Hippocampal formation (tissue), 2 donors: Measurements from ENCODE around the gene ACTR10.

Experiments used
- DNase-seq, 2 donors: peaks; one replicate each; lab custom pipeline; 2025; lab: John Stamatoyannopoulos, UW

The ACTR10 gene

GRCh38 chr14:58199726-58200479 lies at the start of gene ACTR10:
TSS of gene ACTR10 (plus strand) at chr14:58200149. CDS start at chr14:58200218, 69 bp downstream.
- peak; percentile 70 to 82 for DNase-seq

DNA sequence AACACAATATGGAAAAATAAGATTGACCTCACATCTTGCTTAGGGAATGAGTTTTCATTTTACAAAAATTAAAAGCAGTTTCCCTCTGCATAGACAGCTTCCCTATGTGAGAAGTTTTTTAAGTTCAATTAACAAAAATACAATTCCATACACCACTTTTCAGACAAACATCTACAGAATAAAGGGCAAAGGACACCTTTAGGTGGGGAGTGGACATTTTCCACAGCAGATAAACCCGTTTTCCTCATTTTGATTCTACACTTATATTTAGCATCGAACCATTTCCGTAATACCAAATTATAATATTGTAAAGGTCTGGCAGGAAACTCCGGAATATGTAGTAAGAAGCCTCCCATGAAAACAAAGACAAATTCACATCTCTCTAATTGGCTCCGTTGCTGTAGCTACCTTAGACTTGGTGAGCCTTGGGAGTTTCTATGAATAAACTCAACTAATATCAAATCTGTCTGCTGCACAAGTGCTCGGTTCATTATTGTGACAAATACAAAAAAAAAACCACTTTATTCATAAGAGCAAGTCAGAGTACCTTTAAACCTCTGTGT lies 49.6 kb upstream of the ACTR10 start:
- no peak for DNase-seq

GRCh38 chr14:58151133-58152013 lies 48.6 kb upstream of the ACTR10 start:
- peak; percentile 39 to 54 for DNase-seq

DNA sequence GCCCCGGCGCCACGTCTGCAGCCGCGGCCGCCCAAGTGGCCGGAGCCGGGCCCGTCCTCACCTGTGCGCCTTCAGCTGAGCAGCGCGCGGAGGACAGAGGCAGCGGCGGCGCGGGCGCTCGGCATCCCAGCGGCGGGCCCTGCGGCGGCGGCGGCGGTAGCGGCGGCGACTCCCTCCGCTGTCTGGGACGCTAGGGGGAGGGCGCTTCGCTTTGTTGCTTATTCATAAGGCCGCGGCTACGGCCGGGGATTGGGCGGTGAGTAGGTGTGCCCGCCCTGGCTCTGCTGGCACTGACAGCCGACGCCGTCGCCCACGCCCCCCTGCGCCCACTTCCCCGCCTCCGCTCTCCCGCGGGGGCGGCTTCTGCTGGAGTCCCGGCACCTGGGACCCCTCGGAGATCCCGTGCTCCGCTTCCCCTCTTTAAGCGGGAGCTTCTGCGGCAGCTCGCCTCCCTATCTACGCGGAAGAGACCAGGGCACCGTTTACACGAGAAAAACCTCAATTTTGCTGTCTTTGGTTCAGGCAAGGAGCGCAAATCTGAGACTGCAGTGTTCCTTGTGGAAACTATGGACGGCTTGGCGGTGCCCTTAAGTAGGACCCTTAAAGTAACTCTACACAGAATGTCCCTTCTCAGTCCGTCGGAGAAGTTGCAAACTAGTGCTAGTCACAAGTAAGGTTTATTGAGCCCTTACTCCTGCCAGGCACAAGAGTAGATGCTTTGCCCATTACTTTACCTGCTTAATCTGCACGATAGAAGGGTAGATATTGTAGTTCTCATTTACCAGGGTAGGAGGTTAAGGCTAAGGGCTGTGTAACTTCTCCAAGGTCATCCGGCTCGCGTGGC lies 47.7 kb upstream of the ACTR10 start, which contains the start of gene ARMH4:
ARMH4 (minus strand) TSS at position 200 of the 844 bp plus-strand sequence. CDS start 12,855 bp downstream, outside the sequence.
- DNase-seq: peak; percentile 65 to 80

- DNase-seq: no peak
These were observed 39.4 kb upstream of the ACTR10 start for GRCh38 chr14:58160561-58160960.

- DNase-seq: peak; percentile 67 to 69
These were observed 33.7 kb upstream of the ACTR10 start for GRCh38 chr14:58166005-58166983.

GRCh38 chr14:58167057-58167456 lies 32.9 kb upstream of the ACTR10 start:
- no peak for DNase-seq

GRCh38 chr14:58167891-58168290 lies 32.1 kb upstream of the ACTR10 start:
- no peak for DNase-seq

DNA sequence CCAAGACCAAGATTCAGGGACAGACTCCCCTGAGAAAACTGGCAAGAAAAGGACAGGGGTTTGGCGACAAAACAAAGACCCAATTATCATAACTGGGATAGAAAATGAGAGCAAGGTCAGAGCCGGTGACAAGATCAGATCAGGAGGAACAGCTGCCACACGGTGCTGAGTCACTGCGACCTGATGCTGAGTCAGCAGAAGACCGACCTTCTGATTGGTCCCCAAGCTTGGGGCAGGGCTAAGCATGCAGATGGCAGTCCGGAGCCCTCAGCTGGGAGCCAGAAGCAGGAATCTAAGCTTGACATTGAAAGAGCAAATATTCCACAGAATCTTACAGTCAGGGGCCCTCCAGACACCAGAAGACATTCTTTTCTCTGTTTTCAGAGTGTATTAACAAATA lies 28.9 kb upstream of the ACTR10 start:
- DNase-seq: peak in 1 of 2 donors; percentile 14

DNA sequence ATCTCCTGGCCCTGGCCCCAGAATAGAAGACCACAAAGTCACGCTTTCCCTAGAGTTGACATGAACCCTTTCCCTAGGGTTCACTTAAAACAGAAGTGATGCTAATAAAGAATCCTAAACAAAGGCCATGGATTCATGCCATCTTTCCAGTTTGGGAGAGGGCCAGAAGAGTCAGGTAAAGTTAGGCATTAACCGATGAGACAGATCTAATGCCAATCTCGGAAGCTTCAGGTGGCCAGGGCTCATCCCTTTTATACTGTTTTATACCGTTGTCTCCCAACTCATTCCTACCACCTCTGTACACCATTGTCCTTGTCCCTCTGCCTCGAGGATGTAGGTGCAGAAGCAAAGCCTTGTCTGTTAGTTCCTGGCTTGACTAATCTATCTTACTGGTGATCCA lies 22.8 kb upstream of the ACTR10 start:
- no peak for DNase-seq

- DNase-seq: no peak
These were observed 10.8 kb upstream of the ACTR10 start for GRCh38 chr14:58189176-58189575.

- no peak for DNase-seq
These were observed 8.0 kb upstream of the ACTR10 start for GRCh38 chr14:58191763-58192601.

- no peak for DNase-seq
These were observed 6.4 kb upstream of the ACTR10 start for GRCh38 chr14:58193542-58193941.

DNA sequence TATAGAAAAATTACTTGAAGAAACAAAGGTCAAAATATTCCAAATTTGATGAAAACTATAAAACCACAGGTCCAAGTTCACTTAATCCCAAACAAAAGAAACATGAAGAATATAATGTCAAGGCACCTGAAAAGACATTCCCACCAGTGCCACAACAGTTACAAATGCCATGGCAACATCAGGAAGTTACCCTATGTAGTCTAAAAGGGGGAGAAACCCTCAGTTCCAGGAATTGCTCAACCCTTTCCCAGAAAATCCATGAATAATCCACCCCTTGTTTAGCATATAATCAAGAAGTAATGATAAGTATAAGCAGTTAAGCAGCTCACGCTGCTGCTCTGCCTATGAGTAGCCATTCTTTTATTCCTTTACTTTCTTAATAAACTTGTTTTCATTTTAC lies 3.8 kb upstream of the ACTR10 start:
- DNase-seq: no peak

GRCh38 chr14:58198086-58198485 lies 1.9 kb upstream of the ACTR10 start:
- no peak for DNase-seq

- no peak for DNase-seq
These were observed 512 bp downstream of the ACTR10 start for GRCh38 chr14:58200480-58200841.

DNA sequence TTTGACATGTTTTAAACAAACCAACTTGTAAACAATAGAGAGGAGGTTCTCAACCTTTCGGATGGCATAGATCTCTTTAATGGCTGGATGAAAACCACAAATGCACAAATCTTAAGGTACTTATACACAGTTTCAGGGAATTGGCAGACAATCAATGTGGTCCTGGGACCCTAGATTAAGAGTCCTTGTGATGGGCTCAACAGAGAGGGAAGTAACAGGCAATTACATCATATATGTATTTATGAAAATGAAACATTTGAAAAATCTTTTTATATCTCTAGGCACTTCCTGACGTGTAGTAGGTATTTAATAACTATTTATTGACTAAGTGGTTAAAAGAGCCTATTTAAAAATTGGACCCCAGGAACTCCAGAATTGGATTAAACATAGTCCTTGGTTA lies 897 bp downstream of the ACTR10 start:
- no peak for DNase-seq

GRCh38 chr14:58213176-58213575 lies 13.2 kb downstream of the ACTR10 start:
- DNase-seq: no peak

GRCh38 chr14:58215191-58215914 lies 15.4 kb downstream of the ACTR10 start:
- DNase-seq: no peak
